SK-N-SH (cell line): ENCODE results near the gene CMPK1.

Source experiments
- CTCF ChIP-seq: fragments of 200-600 bp; sonication (generic); IDR thresholded peaks from 2 replicates; pipeline ENCODE4 v1.6.1; 2017; ENCODE audit warnings: antibody characterized with exemption, mild to moderate bottlenecking, moderate library complexity
- FOSL2 ChIP-seq: IDR thresholded peaks from 2 replicates; pipeline ENCODE4 v1.4.0; 2012; ENCODE audit warnings: low read depth, mild to moderate bottlenecking, moderate library complexity, borderline replicate concordance
- MAX ChIP-seq: IDR thresholded peaks from 2 replicates; pipeline ENCODE4 v1.4.0; 2012; ENCODE audit warnings: low read depth

DNA sequence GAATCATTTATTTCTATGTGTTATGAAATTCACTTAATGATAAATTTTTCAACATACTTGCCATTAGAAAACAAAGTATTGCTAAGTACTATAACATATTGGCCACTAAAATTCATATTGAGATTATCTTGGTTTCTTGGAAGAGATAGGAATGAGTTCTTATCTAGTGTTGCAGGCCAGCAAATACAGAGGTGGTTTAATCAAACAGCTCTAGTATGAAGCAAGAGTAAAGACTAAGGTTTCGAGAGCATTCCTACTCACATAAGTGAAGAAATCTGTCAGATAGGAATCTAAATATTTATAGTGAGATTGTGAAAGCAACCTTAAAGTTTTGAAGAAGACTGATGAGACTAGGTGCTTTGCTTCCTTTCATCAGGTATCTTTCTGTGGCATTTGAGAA, 44.6 kb downstream of the CMPK1 start:
- no peak for TF ChIP-seq MAX
- no peak for TF ChIP-seq CTCF
- TF ChIP-seq FOSL2 = no peak
